Stimulated activated CD8-positive, alpha-beta memory T cell treated with anti-CD3 and anti-CD28 coated beads, Interleukin-7, amount 100 ng/mL, for 1 hour (primary cell): ENCODE data around the gene HENMT1.
A peak's percentile ranks its signal among the peaks of the same experiment; 100 is the strongest.
"Not testable (repeated sequence)": the region's sequence is repeated elsewhere in the genome, so short reads cannot be mapped to it uniquely, and the experiment has no call there.

Experiments
- DNase-seq, 2 donors: peaks; one replicate each; pipeline ENCODE4 v3.0.0-alpha.2; 2020; ENCODE audit warnings: low read depth in 2 of 2

The HENMT1 gene

GRCh38 chr1:108671143-108671542, 10.2 kb upstream of the HENMT1 start:
- DNase-seq = no peak

- DNase-seq = no peak
Observed at GRCh38 chr1:108670131-108670773, 9.4 kb upstream of the HENMT1 start.

DNA sequence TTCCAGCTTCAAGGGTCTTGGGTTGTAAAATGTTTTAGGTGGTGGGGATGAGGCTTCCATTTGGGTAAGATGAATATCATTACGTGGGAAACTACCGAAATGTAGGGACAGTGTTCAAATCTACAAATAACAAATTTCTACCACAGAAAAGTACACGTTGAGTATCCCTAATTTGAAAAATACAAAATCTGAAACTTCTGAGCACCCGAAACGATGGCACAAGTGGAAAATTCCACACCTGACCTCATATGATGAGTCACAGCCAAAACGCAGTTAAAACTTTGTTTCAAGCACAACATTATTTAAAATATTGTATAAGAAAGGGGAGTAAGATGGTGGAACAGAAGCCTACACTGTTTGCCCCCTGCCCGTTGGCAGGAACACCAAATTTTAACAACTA, 8.8 kb upstream of the HENMT1 start:
- no peak for DNase-seq

GRCh38 chr1:108668777-108669176, 7.9 kb upstream of the HENMT1 start:
- DNase-seq = no peak

DNA sequence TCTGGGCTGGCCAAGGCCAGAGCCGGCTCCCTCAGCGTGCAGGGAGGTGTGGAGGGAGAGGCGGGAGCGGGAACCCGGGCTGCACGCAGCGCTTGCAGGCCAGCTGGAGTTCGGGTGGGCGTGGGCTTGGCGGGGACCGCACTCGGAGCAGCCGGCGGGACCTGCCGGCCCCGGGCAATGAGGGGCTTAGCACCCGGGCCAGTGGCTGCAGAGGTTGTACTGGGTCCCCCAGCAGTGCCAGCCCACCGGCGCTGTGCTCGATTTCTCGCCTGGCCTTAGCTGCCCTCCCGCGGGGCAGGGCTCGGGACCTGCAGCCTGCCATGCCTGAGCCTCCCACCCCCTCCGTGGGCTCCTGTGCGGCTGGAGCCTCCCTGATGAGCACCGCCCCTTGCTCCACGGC, 6.5 kb upstream of the HENMT1 start:
- DNase-seq = not testable (repeated sequence)

DNA sequence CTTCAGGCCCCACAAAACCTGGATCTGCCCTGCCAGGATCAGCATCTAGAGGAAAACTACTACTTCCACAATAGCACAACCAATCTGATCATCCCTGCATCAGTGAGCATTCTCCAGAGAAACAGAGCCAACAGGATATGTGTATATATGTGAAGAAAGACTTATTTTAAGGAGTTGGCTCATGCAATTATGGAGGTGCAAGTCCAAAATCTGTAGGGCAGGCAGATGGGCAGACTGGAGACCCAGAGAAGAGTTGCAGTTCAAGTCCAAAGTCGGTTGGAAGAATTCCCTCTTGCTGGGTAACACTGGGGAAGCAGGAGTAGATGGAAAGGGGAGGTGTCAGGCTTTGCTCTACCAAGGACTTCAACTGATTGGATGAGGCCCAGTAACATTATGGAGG, 4.9 kb upstream of the HENMT1 start:
- DNase-seq = no peak

DNA sequence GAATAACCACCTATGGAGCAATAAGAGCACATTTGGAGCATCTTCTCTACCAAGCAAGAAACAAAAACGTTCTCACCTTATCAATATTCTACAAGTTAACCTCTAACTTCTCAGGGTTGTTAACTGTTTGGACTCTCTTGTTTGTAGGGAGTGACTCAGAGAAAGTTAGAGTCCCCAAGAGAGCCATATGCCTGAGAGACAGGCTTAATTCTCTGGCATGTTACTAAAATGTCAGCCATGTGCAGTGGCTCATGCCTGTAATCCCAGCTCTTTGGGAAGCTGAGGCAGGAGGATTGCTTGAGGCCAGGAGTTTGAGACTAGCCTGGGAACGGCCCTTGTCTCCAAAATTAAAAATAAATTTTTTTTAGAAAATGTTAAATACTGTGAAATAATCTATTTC, 4.2 kb upstream of the HENMT1 start:
- no peak for DNase-seq

DNA sequence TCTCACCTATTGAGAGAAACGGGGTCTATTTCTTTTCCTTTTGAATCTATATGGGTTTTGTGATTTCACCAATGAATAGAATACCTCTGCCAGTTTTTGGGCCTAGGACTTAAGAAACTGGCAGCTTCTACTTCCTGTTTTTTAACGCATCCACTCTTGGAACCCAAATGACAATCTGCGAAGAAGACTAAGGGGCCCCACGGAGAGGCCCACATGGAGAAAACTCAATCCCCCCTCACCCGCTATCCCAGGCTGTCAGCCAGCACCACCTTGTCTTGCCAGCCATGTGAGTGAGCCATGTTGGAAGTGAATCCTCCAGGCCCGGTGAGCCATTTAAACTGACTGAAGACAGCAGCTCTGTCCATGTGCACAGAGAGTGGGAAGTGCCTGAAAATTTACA, 3.6 kb upstream of the HENMT1 start:
- no peak for DNase-seq

DNA sequence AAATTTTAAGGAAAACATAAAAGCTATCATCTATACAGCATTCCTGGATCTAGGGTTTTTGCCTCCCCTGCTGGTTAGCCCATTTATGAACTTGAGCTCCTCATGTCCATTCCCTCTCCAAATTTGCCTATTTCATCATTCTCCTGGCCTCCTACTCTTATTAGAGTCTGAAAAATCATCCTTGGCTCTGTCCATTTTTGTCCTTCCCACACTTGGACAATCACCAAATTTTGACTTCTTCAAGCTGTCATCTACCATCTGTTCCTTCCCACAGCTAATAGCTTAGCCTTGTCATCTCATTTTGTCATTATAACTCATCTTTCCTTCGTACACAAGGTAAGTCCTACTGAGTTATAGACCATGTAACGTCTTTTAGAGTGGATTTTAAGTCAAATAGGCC, 2.2 kb upstream of the HENMT1 start:
- no peak for DNase-seq

GRCh38 chr1:108657356-108658080, 3.4 kb downstream of the HENMT1 start:
- DNase-seq = no peak

GRCh38 chr1:108653431-108654105, 7.3 kb downstream of the HENMT1 start:
- no peak for DNase-seq

GRCh38 chr1:108646648-108647269, 14.1 kb downstream of the HENMT1 start:
- peak; percentile 64 to 66 for DNase-seq

- DNase-seq = no peak
Observed at GRCh38 chr1:108646265-108646647, 14.6 kb downstream of the HENMT1 start.

GRCh38 chr1:108645564-108646184, 15.2 kb downstream of the HENMT1 start:
- no peak for DNase-seq

DNA sequence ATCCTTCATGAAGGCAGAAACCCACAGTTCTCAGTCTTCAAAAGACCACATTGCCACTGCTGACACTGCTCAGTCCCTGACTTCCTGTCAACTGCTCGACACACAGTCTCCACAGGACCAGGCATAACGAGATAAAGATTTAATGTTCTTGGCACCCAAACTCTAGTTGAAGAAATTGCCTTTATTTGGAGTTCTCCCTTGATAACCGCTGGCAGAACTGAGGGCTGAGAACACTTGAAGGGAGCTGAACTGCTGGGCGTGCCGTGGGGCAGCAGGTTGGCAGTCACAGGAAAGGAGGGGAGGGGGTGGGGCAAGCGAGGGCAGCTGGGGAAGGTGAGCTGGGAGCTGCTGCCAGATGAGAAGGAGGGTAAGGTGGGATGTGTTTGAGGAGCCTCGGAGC, 15.9 kb downstream of the HENMT1 start:
- DNase-seq = peak in 1 of 2 donors; percentile 16

GRCh38 chr1:108643492-108644335, 17.2 kb downstream of the HENMT1 start:
- DNase-seq = no peak

DNA sequence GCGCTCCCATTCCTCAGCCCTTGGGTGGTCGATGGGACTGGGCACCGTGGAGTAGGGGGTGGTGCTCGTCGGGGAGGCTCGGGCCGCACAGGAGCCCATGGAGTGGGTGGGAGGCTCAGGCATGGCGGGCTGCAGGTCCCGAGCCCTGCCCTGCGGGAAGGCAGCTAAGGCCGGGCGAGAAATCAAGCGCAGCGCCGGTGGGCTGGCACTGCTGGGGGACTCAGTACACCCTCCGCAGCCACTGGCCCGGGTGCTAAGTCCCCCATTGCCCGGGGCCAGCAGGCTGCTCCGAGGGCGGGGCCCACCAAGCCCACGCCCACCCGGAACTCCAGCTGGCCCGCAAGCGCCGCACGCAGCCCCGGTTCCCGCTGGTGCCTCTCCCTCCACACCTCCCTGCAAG, 20.0 kb downstream of the HENMT1 start:
- DNase-seq = not testable (repeated sequence)

DNA sequence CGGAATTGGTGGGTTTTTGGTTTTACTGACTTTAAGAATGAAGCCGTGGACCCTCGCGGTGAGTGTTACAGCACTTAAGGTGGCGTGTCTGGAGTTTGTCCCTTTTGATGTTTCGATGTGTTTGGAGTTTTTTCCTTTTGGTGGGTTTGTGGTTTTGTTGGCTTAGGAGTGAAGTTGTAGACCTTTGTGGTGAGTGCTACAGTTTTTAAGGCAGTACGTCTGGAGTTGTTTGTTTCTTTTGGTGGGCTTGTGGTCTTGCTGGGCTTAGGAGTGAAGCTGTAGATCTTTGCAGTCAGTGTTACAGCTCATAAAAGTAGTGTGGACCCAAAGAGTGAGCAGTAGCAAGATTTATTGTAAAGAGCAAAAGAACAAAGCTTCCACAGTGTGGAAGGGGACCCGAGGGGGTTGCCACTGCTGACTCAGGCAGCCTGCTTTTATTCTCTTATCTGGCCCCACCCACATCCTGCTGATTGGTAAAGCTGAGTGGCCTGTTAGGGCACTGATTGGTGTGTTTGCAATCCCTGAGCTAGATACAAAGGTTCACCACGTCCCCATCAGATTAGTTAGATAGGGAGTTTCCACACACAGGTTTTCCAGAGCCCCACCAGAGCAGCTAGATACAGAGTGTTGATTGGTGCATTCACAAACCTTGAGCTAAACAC, 20.9 kb downstream of the HENMT1 start:
- DNase-seq = no peak

GRCh38 chr1:108636876-108637275, 24.0 kb downstream of the HENMT1 start:
- DNase-seq = no peak

DNA sequence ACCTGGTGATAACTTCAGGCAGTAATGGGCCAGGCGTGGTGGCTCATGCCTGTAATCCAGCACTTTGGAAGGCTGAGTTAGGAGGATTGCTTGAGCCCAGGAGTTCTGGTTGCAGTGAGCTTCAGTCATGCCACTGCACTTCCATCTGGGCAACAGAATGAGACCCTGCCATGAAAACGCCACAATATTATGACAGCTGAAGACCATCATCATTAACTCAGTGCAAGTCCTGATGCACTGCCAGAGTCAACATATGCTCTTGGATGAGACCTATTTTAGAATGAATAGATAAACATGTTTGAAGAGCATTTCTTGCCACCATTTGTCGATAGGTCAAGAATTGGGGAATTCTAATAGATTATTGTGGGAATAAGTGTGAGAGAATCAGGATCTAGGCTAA, 26.4 kb downstream of the HENMT1 start:
- DNase-seq = no peak

DNA sequence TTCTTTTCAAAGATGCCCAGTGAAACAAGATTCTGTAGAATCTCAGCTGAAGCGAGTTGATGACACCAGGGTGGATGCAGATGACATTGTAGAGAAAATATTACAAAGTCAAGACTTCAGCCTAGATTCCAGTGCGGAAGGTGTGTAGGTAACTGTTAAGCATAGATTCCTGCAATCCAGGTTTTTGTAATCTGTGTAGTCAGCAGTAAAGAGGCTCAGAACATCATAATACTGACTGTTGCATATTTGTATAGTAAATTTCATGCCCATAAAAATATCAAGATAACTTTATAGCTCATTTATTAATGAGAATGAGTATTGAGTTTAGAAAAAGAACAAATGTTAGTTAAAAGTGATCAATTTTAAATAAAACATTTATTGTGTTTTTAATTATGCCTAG, 32.2 kb downstream of the HENMT1 start:
- DNase-seq = no peak
